Neural cell (in vitro differentiated cells): Measurements from ENCODE around the gene ZNF425.

Source experiments
- CTCF ChIP-seq: fragments of 450-650 bp; IDR thresholded peaks from 2 replicates; pipeline ENCODE4 v1.5.1; 2014; ENCODE audit warnings: antibody characterized with exemption, mild to moderate bottlenecking, moderate library complexity; ENCODE audit not compliant: poor library complexity, severe bottlenecking
- EP300 ChIP-seq: fragments of 450-650 bp; conservative IDR thresholded peaks from 2 replicates; pipeline ENCODE4 v1.6.1; 2014; ENCODE audit warnings: antibody characterized with exemption, mild to moderate bottlenecking, moderate library complexity; ENCODE audit not compliant: poor library complexity, severe bottlenecking
- EZH2 ChIP-seq: fragments of 200-600, 300-800 bp; shearing (Covaris generic), sonication (generic); IDR thresholded peaks from 2 replicates; pipeline ENCODE4 v1.6.1; 2014; ENCODE audit warnings: antibody characterized with exemption, low read length, borderline replicate concordance, mild to moderate bottlenecking; ENCODE audit not compliant: insufficient read depth, poor library complexity, severe bottlenecking
- SMC3 ChIP-seq: fragments of 450-650 bp; conservative IDR thresholded peaks from 2 replicates; pipeline ENCODE4 v1.6.1; 2014; ENCODE audit warnings: antibody characterized with exemption, mild to moderate bottlenecking, moderate library complexity; ENCODE audit not compliant: poor library complexity
- TAF1 ChIP-seq: IDR thresholded peaks from 2 replicates; pipeline ENCODE4 v1.6.1; 2012; ENCODE audit warnings: low read depth

- TF ChIP-seq SMC3 (no peak), CTCF (no peak), TAF1 (no peak), EP300 (no peak), EZH2 (no peak)
Measured at GRCh38 chr7:149150981-149151380, 24.9 kb upstream of the ZNF425 start.
